IPS-NIHi11 (cell line): ENCODE results near the gene PPM1N.
"Not testable (repeated sequence)": the region's sequence is repeated elsewhere in the genome, so short reads cannot be mapped to it uniquely, and the experiment has no call there.

ENCODE experiments used
- DNase-seq: peaks from one replicate; pipeline ENCODE4 v3.0.0; 2012; ENCODE audit warnings: mixed read lengths, low spot score

Gene PPM1N

GRCh38 chr19:45508861-45509691 is 10.8 kb downstream of the PPM1N start:
- peak; percentile 84 for DNase-seq

- no peak for DNase-seq
Observed at GRCh38 chr19:45509692-45510015, 11.4 kb downstream of the PPM1N start.

GRCh38 chr19:45510352-45510751 is 12.1 kb downstream of the PPM1N start:
- not testable (repeated sequence) for DNase-seq

- DNase-seq = no peak
Observed at GRCh38 chr19:45511074-45511473, 12.8 kb downstream of the PPM1N start.

GRCh38 chr19:45512881-45513483 is 14.7 kb downstream of the PPM1N start:
- no peak for DNase-seq

GRCh38 chr19:45514376-45515051 is 16.3 kb downstream of the PPM1N start:
- DNase-seq = peak; percentile 32

- no peak for DNase-seq
Observed at GRCh38 chr19:45515081-45515624, 16.9 kb downstream of the PPM1N start.

GRCh38 chr19:45515807-45516401 is 17.7 kb downstream of the PPM1N start:
- no peak for DNase-seq

GRCh38 chr19:45517238-45517637 is 19.0 kb downstream of the PPM1N start:
- DNase-seq = no peak

GRCh38 chr19:45517641-45518468 is 19.6 kb downstream of the PPM1N start:
- DNase-seq = no peak

- DNase-seq = no peak
Observed at GRCh38 chr19:45518469-45518826, 20.2 kb downstream of the PPM1N start.

GRCh38 chr19:45522010-45522941 is 24.0 kb downstream of the PPM1N start:
- DNase-seq = no peak

- DNase-seq = peak; percentile 88
Observed at GRCh38 chr19:45523642-45524256, 25.5 kb downstream of the PPM1N start.

- DNase-seq = no peak
Observed at GRCh38 chr19:45524575-45525129, 26.4 kb downstream of the PPM1N start.

GRCh38 chr19:45526143-45526542 is 27.9 kb downstream of the PPM1N start:
- peak; percentile 87 for DNase-seq

- no peak for DNase-seq
Observed at GRCh38 chr19:45526971-45527370, 28.7 kb downstream of the PPM1N start.

- no peak for DNase-seq
Observed at GRCh38 chr19:45527731-45528130, 29.5 kb downstream of the PPM1N start.

- peak; percentile 41 for DNase-seq
Observed at GRCh38 chr19:45528149-45528743, 30.0 kb downstream of the PPM1N start.

GRCh38 chr19:45528744-45529419 is 30.6 kb downstream of the PPM1N start:
- DNase-seq = peak; percentile 84
